Mesothelial cell of epicardium (in vitro differentiated cells): ENCODE measurements around the gene STAM2. TPM values are rescaled to one million over a fixed set of nuclear protein-coding genes. Genes with fewer than 3 reads are reported as not detected.

Experiments used
- DNase-seq, 2 experiments: peaks; one replicate each; pipeline ENCODE4 v3.0.0; 2021; ENCODE audit warnings: low spot score in 2 of 2; ENCODE audit not compliant: unreplicated experiment in 2 of 2
- H3K27ac Mint-ChIP-seq: 2 replicates; pipeline ENCODE4 v1.8.0; 2021; ENCODE audit warnings: mixed read lengths
- H3K27me3 Mint-ChIP-seq: 2 replicates; pipeline ENCODE4 v1.8.0; 2021; ENCODE audit warnings: low read depth, mixed read lengths
- H3K36me3 Mint-ChIP-seq: 2 replicates; pipeline ENCODE4 v1.8.0; 2021; ENCODE audit warnings: mixed read lengths
- H3K4me1 Mint-ChIP-seq: 2 replicates; pipeline ENCODE4 v1.8.0; 2021; ENCODE audit warnings: mixed read lengths
- H3K4me3 Mint-ChIP-seq: 2 replicates; pipeline ENCODE4 v1.8.0; 2021; ENCODE audit warnings: mild to moderate bottlenecking, moderate library complexity, mixed read lengths
- H3K9me3 Mint-ChIP-seq: 2 replicates; pipeline ENCODE4 v1.8.0; 2021; ENCODE audit warnings: mixed read lengths
- CTCF ChIP-seq: fragments of 200-600 bp; sonication (generic); IDR thresholded peaks from one replicate; pipeline ENCODE4 v1.5.0; 2021; ENCODE audit warnings: antibody characterized with exemption; ENCODE audit not compliant: unreplicated experiment
- total RNA-seq: library from RNA; stranded (reverse); gene quantifications from 3 replicates; pipeline ENCODE4 v1.2.1, GENCODE V29; 2021

STAM2 gene
- 29.0 to 30.4 TPM (median 30.3 TPM) in 3 replicates for total RNA-seq

DNA sequence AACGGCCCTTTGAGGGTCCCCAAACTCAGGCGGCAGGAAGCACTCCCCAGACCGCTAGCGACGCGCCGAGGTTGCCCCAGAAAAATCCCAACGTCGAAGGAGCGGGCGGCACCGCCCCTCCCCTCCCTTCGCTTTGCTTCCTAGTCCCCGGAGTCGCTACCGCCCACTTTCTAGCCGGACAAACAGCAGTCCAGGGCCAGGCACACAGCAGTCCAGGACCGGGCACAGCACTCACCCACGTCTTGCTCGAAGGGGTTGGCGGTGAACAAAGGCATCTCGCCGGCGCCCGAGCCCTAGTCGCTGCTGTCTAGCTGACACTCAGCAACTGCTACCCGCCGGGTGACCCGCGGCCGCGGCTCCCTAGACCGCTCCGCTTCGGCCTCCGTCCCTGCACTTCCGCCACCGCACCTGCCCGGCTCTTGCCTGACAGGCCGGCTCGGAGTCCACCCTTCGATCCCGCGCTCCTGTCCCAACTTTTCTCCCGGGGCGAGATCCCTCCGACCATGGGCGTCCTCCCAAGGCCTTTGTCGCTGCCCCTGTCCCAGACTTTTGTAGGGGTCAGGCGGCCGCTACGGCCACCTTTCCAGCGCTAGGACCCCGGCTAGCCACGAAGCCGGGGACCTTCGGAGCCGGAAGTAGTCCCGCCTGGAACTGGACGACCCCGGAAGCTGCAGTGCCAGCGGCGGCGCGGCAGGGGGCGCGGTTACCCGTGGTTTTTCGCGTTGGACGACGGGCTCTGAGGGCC lies at the start of gene STAM2:
Gene STAM2 (minus strand): TSS at position 396 of the 745 bp plus-strand sequence. CDS start 121 bp downstream, at position 275.
- DNase-seq = peak; percentile 79 to 98
- peak; percentile 98 for TF ChIP-seq CTCF
- Mint-ChIP-seq H3K27ac (peak within 1 kb of the TSS; percentile 100), H3K4me1 (peaks cover 30% of the 10 kb centered on the region), H3K36me3 (peaks cover 3% of the 10 kb centered on the region), H3K27me3 (no peaks in the 10 kb centered on the region), H3K9me3 (peaks cover 10% of the 10 kb centered on the region), H3K4me3 (peak within 1 kb of the TSS; percentile 97)

DNA sequence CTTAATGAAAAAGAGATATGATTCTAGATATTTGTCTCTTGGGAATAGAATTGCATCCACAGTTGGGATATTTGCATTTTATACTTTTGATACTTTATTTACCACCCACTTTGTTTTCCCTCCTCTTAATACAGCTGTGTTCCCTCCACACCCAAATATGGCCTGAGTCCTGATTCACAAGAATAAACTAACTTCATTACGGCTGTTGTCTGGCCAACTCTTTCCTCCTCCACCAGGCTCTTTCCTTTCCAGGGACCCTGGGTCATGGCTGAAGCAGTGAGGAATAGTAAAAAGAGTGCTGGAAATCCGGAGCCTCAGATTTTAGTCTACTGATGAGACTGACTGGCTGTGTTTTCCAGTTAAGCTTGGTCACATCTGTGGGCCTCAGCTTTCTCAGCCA lies 48.4 kb upstream of the STAM2 start:
- Mint-ChIP-seq H3K27ac (peak overlapping the region; percentile 67), H3K27me3 (no peaks in the 10 kb centered on the region), H3K36me3 (no peaks in the 10 kb centered on the region), H3K4me1 (peaks cover 39% of the 10 kb centered on the region), H3K9me3 (peaks cover 4% of the 10 kb centered on the region), H3K4me3 (no peak overlapping the region)
- DNase-seq = no peak
- no peak for TF ChIP-seq CTCF

DNA sequence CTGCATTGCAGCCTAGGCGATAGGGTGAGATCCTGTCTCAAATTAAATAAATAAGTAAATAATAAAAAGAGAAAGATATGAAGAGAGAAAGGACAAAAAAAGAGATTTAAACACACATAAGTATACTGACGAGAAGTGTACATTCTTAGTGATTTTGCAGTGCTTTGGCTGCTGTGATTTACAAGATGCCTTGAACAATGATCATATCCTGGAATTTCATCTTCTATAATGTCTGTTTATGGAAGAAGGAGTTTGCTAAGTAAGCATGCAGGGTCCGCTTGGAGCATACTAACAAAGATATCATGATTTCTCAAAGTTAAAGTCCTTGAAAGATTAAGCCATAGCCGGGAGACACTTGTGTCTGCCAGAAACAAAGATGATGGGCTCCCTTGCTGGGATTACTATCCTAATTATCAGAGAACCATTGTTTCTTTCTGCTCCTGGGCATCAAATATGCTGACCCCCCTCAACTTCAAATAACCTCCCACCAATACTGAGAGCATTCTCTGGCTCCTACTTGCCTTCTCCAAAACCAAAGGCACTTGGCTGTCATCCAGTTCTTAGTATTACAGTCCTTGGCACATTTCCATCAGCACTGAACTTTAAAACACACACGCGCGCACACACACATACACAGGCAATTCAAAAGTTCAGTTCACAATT lies 47.5 kb upstream of the STAM2 start:
- H3K36me3 Mint-ChIP-seq = no peaks in the 10 kb centered on the region
- peaks cover 35% of the 10 kb centered on the region for H3K4me1 Mint-ChIP-seq
- no peaks in the 10 kb centered on the region for H3K27me3 Mint-ChIP-seq
- peak overlapping the region; percentile 75 for H3K27ac Mint-ChIP-seq
- H3K9me3 Mint-ChIP-seq = peaks cover 4% of the 10 kb centered on the region
- H3K4me3 Mint-ChIP-seq = no peak overlapping the region
- TF ChIP-seq CTCF = no peak
- no peak for DNase-seq

DNA sequence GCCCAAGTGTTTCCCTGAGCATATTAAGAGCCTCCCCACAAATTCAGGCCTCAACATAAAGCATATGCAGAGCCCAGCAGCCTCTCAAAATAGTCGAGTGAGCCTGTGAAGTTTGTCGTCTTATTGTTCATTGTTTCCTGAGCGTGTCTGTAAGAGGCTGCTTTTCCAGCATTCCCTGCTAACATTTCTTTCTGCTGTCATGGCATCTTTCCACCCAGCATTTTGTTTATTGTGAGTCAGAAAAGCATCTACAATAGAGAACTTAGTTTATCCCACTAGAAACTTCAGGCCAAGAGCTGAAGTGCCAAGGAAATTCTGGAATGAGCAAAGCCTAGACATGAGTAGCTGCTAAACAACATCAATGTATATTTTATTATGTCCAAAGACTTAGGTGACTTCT lies 46.3 kb upstream of the STAM2 start:
- Mint-ChIP-seq H3K36me3 (no peaks in the 10 kb centered on the region), H3K4me3 (no peak overlapping the region), H3K27me3 (no peaks in the 10 kb centered on the region), H3K27ac (no peak overlapping the region), H3K4me1 (peaks cover 30% of the 10 kb centered on the region), H3K9me3 (peaks cover 4% of the 10 kb centered on the region)
- no peak for TF ChIP-seq CTCF
- DNase-seq = no peak

DNA sequence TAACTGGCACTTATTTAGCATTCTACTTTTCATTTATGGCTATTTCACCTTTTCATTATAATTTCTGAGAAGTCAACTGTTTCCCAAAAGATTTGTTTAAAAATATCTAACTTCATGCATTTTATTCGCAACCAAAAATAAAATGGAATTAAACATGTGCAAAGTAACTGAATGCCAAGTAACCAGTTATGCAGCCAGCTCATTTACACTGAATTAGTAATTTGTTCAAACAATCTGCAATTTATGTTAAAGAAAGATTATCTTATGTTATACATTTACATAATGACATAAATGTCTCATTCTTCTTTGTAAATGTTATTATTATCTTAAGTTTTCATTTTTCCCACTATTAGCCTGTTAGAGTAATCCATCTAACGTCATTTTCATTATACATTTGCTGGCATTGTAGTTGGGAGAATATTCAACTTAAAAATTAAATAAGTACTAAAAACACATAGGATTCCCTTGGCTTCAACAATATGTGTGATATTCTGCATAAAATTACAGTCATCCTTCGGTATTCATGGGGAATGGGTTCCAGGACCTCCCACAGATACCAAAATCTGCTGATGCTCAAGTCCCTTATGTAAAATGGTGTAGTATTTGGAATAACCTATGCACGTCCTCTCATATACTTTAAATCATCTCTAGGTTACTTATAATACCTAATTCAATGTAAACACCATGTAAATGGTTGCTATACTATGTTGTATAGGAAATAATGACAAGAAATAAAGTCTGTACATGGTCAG lies 43.7 kb upstream of the STAM2 start:
- no peak overlapping the region for H3K27ac Mint-ChIP-seq
- H3K4me3 Mint-ChIP-seq = no peak overlapping the region
- TF ChIP-seq CTCF = no peak
- no peaks in the 10 kb centered on the region for H3K36me3 Mint-ChIP-seq
- no peak for DNase-seq
- H3K4me1 Mint-ChIP-seq = peaks cover 24% of the 10 kb centered on the region
- H3K9me3 Mint-ChIP-seq = peaks cover 5% of the 10 kb centered on the region
- H3K27me3 Mint-ChIP-seq = no peaks in the 10 kb centered on the region
